Measurements from ENCODE around the gene SHMT2. TPM values are rescaled to one million over a fixed set of nuclear protein-coding genes. Genes with fewer than 3 reads are reported as not detected.

SHMT2 gene
- total and polyA plus RNA-seq, 9 of the 15 experiments (the other 6 are each of a cell fraction or from before 2014, with no cell fraction given) = 46.1 to 319 (median 115) TPM

GRCh38 chr12:57229634-57230380 is at the start of gene SHMT2 (continued):
- no peak for TF ChIP-seq CHAMP1 (IDR thresholded peaks at IDR 0.05)
- no peak for TF ChIP-seq ATF1 (CRISPR knock-in tag; IDR thresholded peaks at IDR 0.05)
- TF ChIP-seq ATF1 (tag; IDR thresholded peaks at IDR 0.05) = peak; percentile 53
- TF ChIP-seq CREB5 (CRISPR knock-in tag; IDR thresholded peaks at IDR 0.05) = no peak
- no peak for TF ChIP-seq CBX8 (IDR thresholded peaks at IDR 0.05; ENCODE audit: borderline replicate concordance, extremely low read depth, low read depth, low read length, poor library complexity, severe bottlenecking)
- no peak for TF ChIP-seq JUN (IDR thresholded peaks at IDR 0.05; ENCODE audit: borderline replicate concordance, low read depth, low read length)
- TF ChIP-seq JUN (CRISPR knock-in tag; IDR thresholded peaks at IDR 0.05; ENCODE audit: borderline replicate concordance) = no peak; the same call in 1 of the 2 replicates
- TF ChIP-seq PHF21A (IDR thresholded peaks at IDR 0.05; ENCODE audit: borderline replicate concordance, low read depth) = no peak
- no peak for TF ChIP-seq NFE2L1 (tag; IDR thresholded peaks at IDR 0.05; ENCODE audit: borderline replicate concordance, low read depth)
- no peak for TF ChIP-seq POLR3G (IDR thresholded peaks at IDR 0.05; ENCODE audit: extremely low read depth, insufficient read length, insufficient replicate concordance)
- TF ChIP-seq MCM5 (IDR thresholded peaks at IDR 0.05; ENCODE audit: low read depth) = no peak
- peak; percentile 79 to 85; a peak in 3 of 4 replicates for TF ChIP-seq MNT (conservative IDR thresholded peaks at IDR 0.05)
- TF ChIP-seq ZNF384 (IDR thresholded peaks at IDR 0.05; ENCODE audit: low read depth, low read length) = no peak
- peak; percentile 71 for TF ChIP-seq ZFX (CRISPR knock-in tag; IDR thresholded peaks at IDR 0.05)
- TF ChIP-seq ZNF707 (CRISPR knock-in tag; conservative IDR thresholded peaks at IDR 0.05) = no peak
- TF ChIP-seq TAF1 (IDR thresholded peaks at IDR 0.05; ENCODE audit: control insufficient read depth, extremely low read depth, insufficient read depth, low read length, severe bottlenecking) = peak; percentile 54
- TF ChIP-seq PATZ1 (CRISPR knock-in tag; IDR thresholded peaks at IDR 0.05; ENCODE audit: borderline replicate concordance) = no peak
- TF ChIP-seq SNRNP70 (optimal IDR thresholded peaks at IDR 0.05; ENCODE audit: low read depth, low read length) = no peak

All from K562 (cell line).